ENCODE results near the gene ESR2.

DNA sequence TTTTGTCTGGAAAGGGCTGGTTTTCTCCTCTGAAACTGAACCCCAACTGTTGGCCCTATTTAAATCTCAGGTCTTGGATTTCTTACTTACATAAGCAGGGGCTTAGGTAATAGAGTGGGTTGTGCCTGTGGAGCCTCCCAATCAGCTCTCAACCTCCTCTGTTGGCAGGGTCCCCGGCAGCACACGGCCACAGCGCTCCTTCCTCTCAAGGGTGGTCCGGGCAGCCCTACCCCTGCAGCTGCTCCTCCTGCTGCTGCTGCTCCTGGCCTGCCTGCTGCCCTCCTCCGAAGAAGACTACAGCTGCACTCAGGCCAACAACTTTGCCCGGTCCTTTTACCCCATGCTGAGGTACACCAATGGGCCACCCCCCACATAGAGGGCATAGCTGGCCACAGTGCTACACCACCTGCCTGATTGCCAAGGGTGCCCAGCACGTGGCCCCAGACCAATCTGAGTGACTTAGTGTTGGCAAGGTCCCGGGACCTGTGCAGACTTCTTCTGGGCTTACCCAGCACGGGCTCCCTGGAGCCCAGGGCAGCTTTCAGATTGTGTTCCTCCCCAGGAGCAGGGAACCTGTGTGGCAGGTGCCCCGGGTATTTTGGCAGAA lies 68.9 kb downstream of the ESR2 start:
- TF ChIP-seq, protein P1, sequence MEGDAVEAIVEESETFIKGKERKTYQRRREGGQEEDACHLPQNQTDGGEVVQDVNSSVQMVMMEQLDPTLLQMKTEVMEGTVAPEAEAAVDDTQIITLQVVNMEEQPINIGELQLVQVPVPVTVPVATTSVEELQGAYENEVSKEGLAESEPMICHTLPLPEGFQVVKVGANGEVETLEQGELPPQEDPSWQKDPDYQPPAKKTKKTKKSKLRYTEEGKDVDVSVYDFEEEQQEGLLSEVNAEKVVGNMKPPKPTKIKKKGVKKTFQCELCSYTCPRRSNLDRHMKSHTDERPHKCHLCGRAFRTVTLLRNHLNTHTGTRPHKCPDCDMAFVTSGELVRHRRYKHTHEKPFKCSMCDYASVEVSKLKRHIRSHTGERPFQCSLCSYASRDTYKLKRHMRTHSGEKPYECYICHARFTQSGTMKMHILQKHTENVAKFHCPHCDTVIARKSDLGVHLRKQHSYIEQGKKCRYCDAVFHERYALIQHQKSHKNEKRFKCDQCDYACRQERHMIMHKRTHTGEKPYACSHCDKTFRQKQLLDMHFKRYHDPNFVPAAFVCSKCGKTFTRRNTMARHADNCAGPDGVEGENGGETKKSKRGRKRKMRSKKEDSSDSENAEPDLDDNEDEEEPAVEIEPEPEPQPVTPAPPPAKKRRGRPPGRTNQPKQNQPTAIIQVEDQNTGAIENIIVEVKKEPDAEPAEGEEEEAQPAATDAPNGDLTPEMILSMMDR (IDR thresholded peaks at IDR 0.05; ENCODE audit: low read depth, low read length): no peak
- TF ChIP-seq EZH2phosphoT487 (IDR thresholded peaks at IDR 0.05; ENCODE audit: low read depth): no peak

All from OCI-LY3 (cell line).